ENCODE results near the gene ADAMTS1. TPM values are rescaled to one million over a fixed set of nuclear protein-coding genes. Genes with fewer than 3 reads are reported as not detected.

ADAMTS1 gene
- total RNA-seq, 4 donors from 2014 or later = 232 to 412 (median 327) TPM

- Histone ChIP-seq H3K4me3 (no peak overlapping the region), H3K4me1 (peaks cover 0 to 26% (median 3%) of the 10 kb centered on the region in 4 donors), H3K27ac (peak overlapping the region; percentile 46 to 83 (median 75)), H3K27me3 (no peaks in the 10 kb centered on the region), H3K9me3 (no peaks in the 10 kb centered on the region), H3K36me3 (no peaks in the 10 kb centered on the region)
- TF ChIP-seq, protein P1, sequence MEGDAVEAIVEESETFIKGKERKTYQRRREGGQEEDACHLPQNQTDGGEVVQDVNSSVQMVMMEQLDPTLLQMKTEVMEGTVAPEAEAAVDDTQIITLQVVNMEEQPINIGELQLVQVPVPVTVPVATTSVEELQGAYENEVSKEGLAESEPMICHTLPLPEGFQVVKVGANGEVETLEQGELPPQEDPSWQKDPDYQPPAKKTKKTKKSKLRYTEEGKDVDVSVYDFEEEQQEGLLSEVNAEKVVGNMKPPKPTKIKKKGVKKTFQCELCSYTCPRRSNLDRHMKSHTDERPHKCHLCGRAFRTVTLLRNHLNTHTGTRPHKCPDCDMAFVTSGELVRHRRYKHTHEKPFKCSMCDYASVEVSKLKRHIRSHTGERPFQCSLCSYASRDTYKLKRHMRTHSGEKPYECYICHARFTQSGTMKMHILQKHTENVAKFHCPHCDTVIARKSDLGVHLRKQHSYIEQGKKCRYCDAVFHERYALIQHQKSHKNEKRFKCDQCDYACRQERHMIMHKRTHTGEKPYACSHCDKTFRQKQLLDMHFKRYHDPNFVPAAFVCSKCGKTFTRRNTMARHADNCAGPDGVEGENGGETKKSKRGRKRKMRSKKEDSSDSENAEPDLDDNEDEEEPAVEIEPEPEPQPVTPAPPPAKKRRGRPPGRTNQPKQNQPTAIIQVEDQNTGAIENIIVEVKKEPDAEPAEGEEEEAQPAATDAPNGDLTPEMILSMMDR (IDR thresholded peaks at IDR 0.05) = no peak
- TF ChIP-seq EP300 (IDR thresholded peaks at IDR 0.05) = no peak
- TF ChIP-seq POLR2A (IDR thresholded peaks at IDR 0.05) = no peak
- DNase-seq (ENCODE audit: low spot score in 2 of 2) = no peak
- 63 to 67% methylated on average over 5 of the region's 5 CpGs for WGBS, 2 donors
Observed at GRCh38 chr21:26794597-26795411, 50.4 kb downstream of the ADAMTS1 start.

DNA sequence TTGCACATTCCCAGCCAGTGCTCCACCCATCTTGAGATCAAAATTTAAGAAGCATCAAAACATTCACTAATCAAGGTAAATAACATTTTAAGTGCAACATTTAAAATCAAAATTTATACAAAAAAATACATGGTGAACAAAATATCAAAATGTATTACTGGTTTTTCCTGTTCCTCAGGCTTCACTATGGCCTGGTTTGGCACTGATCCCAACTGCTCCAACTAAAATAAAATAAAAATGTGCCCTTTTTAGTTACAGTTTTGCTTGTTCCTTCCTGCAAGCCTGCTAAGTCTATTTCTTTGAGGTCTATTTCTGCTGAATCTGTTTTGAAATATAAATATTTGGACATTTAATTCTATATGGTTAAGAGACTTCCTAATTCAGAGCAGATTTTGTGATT is 54.9 kb downstream of the ADAMTS1 start:
- Histone ChIP-seq H3K27me3 (no peaks in the 10 kb centered on the region), H3K4me1 (peaks cover 0 to 12% (median 1%) of the 10 kb centered on the region in 4 donors), H3K9me3 (no peaks in the 10 kb centered on the region), H3K36me3 (no peaks in the 10 kb centered on the region), H3K4me3 (no peak overlapping the region), H3K27ac (peak overlapping the region in 2 of 4 donors; percentile 40 to 70)
- DNase-seq (ENCODE audit: low spot score in 2 of 2) = no peak
- TF ChIP-seq EP300 (IDR thresholded peaks at IDR 0.05) (no peak), POLR2A (IDR thresholded peaks at IDR 0.05) (no peak)
- TF ChIP-seq, protein P1 (IDR thresholded peaks at IDR 0.05) = no peak

DNA sequence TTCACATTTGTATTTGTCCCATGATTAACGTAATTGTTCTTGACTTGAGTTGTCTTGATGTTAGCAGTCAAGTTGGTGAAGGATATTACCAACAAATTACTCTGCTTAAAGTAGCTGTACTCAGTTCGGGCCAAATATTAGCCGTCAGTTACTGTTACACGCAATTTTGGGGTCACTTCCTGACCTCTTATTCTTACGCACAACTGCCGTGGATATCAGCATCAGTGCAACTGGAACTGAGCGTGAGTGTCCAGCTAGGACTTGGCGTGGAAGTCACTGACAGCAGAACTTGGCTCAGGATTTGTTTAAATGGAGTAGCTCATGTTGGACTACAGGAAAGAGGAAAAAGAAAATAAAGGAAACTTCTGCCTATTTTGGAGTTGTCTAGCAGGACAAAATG is 56.4 kb downstream of the ADAMTS1 start:
- Histone ChIP-seq H3K27me3 (no peaks in the 10 kb centered on the region), H3K36me3 (no peaks in the 10 kb centered on the region), H3K27ac (peak overlapping the region in 2 of 4 donors; percentile 40 to 70), H3K4me1 (peaks cover 0 to 25% (median 4%) of the 10 kb centered on the region in 4 donors), H3K4me3 (no peak overlapping the region), H3K9me3 (no peaks in the 10 kb centered on the region)
- no peak for DNase-seq (ENCODE audit: low spot score in 2 of 2)
- TF ChIP-seq, protein P1 (IDR thresholded peaks at IDR 0.05) = no peak
- TF ChIP-seq EP300 (IDR thresholded peaks at IDR 0.05) = peak; percentile 48 to 69
- 60 to 72% methylated on average over 8 of the region's 8 CpGs for WGBS, 2 donors

Other genes starting within 250 kb of the ADAMTS1 start
- gene ADAMTS5, start 121.7 kb upstream of the ADAMTS1 start, total RNA-seq = 10 to 100 TPM in 3 of 4 donors, 1 to 10 TPM in 1; 7.2 to 18.8 (median 18.3) TPM